LoVo (cell line): ENCODE results near the gene ARHGAP23.
"Not testable (repeated sequence)": the region's sequence is repeated elsewhere in the genome, so short reads cannot be mapped to it uniquely, and the experiment has no call there.

Experiments used
- DNase-seq: peaks from one replicate; pipeline ENCODE4 v3.0.0-alpha.2; 2016; ENCODE audit warnings: low spot score

Gene ARHGAP23

GRCh38 chr17:38512473-38513058, 84.3 kb downstream of the ARHGAP23 start:
- no peak for DNase-seq

GRCh38 chr17:38526526-38526925, 98.3 kb downstream of the ARHGAP23 start:
- DNase-seq = not testable (repeated sequence)

- DNase-seq = not testable (repeated sequence)
Measured at GRCh38 chr17:38528141-38528540, 99.9 kb downstream of the ARHGAP23 start.

- not testable (repeated sequence) for DNase-seq
Measured at GRCh38 chr17:38530856-38531255, 102.6 kb downstream of the ARHGAP23 start.

GRCh38 chr17:38531761-38532160, 103.5 kb downstream of the ARHGAP23 start:
- not testable (repeated sequence) for DNase-seq

- no peak for DNase-seq
Measured at GRCh38 chr17:38532451-38532850, 104.2 kb downstream of the ARHGAP23 start.

- DNase-seq = no peak
Measured at GRCh38 chr17:38533241-38533640, 105.0 kb downstream of the ARHGAP23 start.

- DNase-seq = no peak
Measured at GRCh38 chr17:38533866-38534497, 105.7 kb downstream of the ARHGAP23 start.

GRCh38 chr17:38534498-38534885, 106.2 kb downstream of the ARHGAP23 start:
- no peak for DNase-seq

- DNase-seq = no peak
Measured at GRCh38 chr17:38535886-38536285, 107.6 kb downstream of the ARHGAP23 start.

- DNase-seq = no peak
Measured at GRCh38 chr17:38536661-38537060, 108.4 kb downstream of the ARHGAP23 start.

GRCh38 chr17:38538906-38539305, 110.6 kb downstream of the ARHGAP23 start:
- DNase-seq = no peak

GRCh38 chr17:38539386-38539785, 111.1 kb downstream of the ARHGAP23 start:
- no peak for DNase-seq

GRCh38 chr17:38540514-38541045, 112.3 kb downstream of the ARHGAP23 start:
- no peak for DNase-seq

- DNase-seq = no peak
Measured at GRCh38 chr17:38541281-38541680, 113.0 kb downstream of the ARHGAP23 start.

GRCh38 chr17:38542286-38542685, 114.0 kb downstream of the ARHGAP23 start:
- no peak for DNase-seq

GRCh38 chr17:38543403-38544174, 115.3 kb downstream of the ARHGAP23 start:
- DNase-seq = no peak

GRCh38 chr17:38544175-38544838, 116.0 kb downstream of the ARHGAP23 start:
- DNase-seq = no peak

- no peak for DNase-seq
Measured at GRCh38 chr17:38544839-38545209, 116.6 kb downstream of the ARHGAP23 start.

GRCh38 chr17:38545531-38546225, 117.4 kb downstream of the ARHGAP23 start:
- no peak for DNase-seq

GRCh38 chr17:38546396-38546795, 118.1 kb downstream of the ARHGAP23 start:
- no peak for DNase-seq

- no peak for DNase-seq
Measured at GRCh38 chr17:38547444-38547843, 119.2 kb downstream of the ARHGAP23 start.
